NCI-H82 (cell line): ENCODE data around the gene REG3G.
A peak's percentile ranks its signal among the peaks of the same experiment; 100 is the strongest.
"Not testable (repeated sequence)": the region's sequence is repeated elsewhere in the genome, so short reads cannot be mapped to it uniquely, and the experiment has no call there.

Source experiments
- DNase-seq: peaks from one replicate; lab custom pipeline; 2025; lab: John Stamatoyannopoulos, UW

Gene REG3G

GRCh38 chr2:79016342-79016741 is 9.2 kb upstream of the REG3G start:
- DNase-seq = no peak

DNA sequence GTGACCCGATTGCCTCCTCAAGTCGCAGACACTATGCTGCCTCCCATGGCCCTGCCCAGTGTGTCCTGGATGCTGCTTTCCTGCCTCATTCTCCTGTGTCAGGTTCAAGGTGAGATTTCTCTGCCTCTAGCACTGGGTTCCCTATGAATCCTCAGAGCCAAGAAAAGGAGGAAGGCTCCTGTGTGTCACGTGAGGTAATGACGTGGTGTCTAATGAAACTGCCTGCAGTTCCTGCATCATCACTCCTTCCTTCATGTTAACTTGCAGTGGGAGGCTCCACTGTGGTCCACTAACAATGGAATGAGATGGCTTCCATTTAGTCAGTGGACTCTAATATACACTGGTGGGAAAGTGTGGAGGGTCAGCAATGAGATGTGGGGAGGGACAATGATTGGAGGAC is 559 bp downstream of the REG3G start:
- no peak for DNase-seq

DNA sequence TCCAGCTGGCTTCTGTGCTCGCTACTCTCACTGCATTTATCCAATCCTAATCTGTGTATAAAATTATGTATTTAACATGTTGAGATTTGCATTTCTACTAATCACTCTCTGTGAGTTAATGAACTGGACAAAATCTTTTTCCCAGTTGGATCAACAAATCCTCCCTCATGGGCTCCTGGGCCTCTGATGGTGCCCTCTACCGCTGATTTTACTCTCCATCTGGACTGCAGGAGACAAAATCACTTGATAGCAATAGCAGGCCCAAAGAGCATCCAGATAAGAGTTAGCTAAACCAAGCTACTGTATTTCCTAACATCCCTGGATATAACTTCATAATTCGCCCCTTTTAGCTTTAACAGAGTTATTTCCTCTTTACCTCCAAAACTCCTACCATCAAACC is 14.4 kb downstream of the REG3G start:
- DNase-seq = peak; percentile 11

GRCh38 chr2:79041032-79041448 is 15.5 kb downstream of the REG3G start:
- DNase-seq = peak; percentile 71

DNA sequence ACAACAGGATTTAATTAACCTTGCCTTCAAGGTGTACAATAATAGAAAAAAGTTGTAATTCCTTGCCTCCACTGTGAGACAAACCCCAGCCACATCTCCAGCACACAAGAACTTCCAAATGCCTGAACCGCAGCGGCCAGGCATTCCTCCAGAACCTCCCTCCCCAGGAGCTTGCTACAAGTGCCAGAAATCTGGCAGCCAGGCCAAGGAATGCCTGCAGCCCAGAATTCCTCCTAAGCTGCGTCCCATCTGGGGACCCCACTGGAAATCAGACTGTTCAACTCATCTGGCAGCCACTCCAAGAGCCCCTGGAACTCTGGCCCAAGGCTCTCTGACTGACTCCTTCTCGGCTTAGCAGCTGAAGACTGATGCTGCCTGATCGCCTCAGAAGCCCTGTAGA is 28.0 kb downstream of the REG3G start:
- DNase-seq = peak; percentile 10

DNA sequence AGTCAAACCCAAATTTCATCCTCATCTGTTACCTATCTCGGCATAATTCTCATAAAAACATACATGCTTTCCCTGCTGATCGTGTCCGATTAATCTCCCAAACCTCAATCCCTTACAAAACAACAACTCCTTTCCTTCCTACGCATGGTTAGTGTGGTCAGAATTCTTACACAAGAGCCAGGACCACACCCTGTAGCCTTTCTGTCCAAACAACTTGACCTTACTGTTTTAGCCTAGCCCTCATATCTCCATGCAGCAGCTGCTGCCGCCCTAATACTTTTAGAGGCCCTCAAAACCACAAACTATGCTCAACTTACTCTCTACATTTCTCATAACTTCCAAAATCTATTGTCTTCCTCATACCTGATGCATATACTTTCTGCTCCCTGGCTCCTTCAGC is 29.3 kb downstream of the REG3G start:
- not testable (repeated sequence) for DNase-seq

GRCh38 chr2:79065201-79065600 is 39.7 kb downstream of the REG3G start:
- no peak for DNase-seq

- DNase-seq = no peak
Measured at GRCh38 chr2:79071078-79071477, 45.6 kb downstream of the REG3G start.
